PC-9 (cell line): Measurements from ENCODE around the gene C20orf204.
A peak's percentile ranks its signal among the peaks of the same experiment; 100 is the strongest.

ENCODE experiments used
- CTCF ChIP-seq: fragments of 200-600 bp; sonication (generic); conservative IDR thresholded peaks from 2 replicates; pipeline ENCODE4 v1.6.1; 2017; ENCODE audit warnings: mixed run types, antibody characterized with exemption, mild to moderate bottlenecking, moderate library complexity
- EZH2 ChIP-seq: fragments of 200-600 bp; sonication (generic); IDR thresholded peaks from 2 replicates; pipeline ENCODE4 v1.8.0; 2017; ENCODE audit warnings: antibody characterized with exemption, low read depth

GRCh38 chr20:64038565-64039292 lies 2.7 kb downstream of the C20orf204 start:
- TF ChIP-seq CTCF = peak; percentile 86
- TF ChIP-seq EZH2 = no peak
